Activated naive CD8-positive, alpha-beta T cell (primary cell): ENCODE measurements around the gene NOX3.
"Not testable (repeated sequence)": the region's sequence is repeated elsewhere in the genome, so short reads cannot be mapped to it uniquely, and the experiment has no call there.

Experiments used
- H3K27ac Mint-ChIP-seq: one replicate; pipeline ENCODE4 v1.8.0; 2021; ENCODE audit warnings: mixed read lengths
- H3K27me3 Mint-ChIP-seq: one replicate; pipeline ENCODE4 v1.8.0; 2021; ENCODE audit warnings: mixed read lengths
- H3K36me3 Mint-ChIP-seq: one replicate; pipeline ENCODE4 v1.8.0; 2021; ENCODE audit warnings: mixed read lengths
- H3K4me1 Mint-ChIP-seq: one replicate; pipeline ENCODE4 v1.8.0; 2021; ENCODE audit warnings: low read depth, mixed read lengths
- H3K4me3 Mint-ChIP-seq: one replicate; pipeline ENCODE4 v1.8.0; 2021; ENCODE audit warnings: mild to moderate bottlenecking, mixed read lengths
- H3K9me3 Mint-ChIP-seq: one replicate; pipeline ENCODE4 v1.8.0; 2021; ENCODE audit warnings: low read depth, mixed read lengths

Gene NOX3

DNA sequence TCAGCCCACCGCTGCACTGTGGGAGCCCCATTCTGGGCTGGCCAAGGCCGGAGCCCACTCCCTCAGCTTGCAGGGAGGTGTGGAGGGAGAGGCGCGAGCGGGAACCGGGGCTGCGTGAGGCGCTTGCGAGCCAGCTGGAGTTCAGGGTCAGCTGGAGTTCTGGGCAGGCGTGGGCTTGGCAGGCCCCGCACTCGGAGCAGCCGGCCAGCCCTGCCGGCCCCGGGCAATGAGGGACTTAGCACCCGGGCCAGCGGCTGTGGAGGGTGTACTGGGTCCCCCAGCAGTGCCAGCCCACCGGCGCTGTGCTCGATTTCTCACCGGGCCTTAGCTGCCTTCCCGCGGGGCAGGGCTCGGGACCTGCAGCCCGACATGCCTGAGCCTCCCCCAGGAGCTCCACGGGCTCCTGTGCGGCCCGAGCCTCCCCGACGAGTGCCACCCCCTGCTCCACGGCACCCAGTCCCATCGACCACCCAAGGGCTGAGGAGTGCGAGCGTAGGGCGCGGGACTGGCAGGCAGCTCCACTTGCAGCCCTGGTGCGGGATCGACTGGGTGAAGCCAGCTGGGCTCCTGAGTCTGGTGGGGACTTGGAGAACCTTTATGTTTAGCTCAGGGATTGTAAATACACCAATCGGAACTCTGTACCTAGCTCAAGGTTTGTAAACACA is 92.5 kb downstream of the NOX3 start:
- H3K4me3 Mint-ChIP-seq: not testable (repeated sequence)

DNA sequence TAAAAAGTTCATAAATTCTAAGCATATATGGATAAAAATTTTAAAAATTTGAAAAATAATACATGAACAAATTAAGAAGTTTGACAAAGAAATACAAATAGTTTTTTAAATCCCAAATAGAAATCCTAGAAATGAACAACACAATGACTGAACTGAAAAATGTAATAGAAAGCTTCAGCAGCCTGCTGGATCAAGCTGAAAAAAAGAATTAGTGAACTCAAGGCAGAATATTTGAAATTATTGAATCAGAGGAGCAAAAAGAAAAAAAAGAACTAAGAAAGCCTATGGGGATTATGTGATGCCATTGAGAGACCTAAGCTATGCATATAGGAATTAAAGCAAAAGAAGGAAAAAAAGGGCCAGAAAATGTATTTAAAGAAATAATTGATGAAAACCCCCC is 101.5 kb downstream of the NOX3 start:
- H3K27ac Mint-ChIP-seq: no peak overlapping the region
- H3K4me3 Mint-ChIP-seq: no peak overlapping the region
- H3K27me3 Mint-ChIP-seq: no peaks in the 10 kb centered on the region
- H3K4me1 Mint-ChIP-seq: no peaks in the 10 kb centered on the region
- peaks cover 5% of the 10 kb centered on the region for H3K36me3 Mint-ChIP-seq
- H3K9me3 Mint-ChIP-seq: peaks cover 6% of the 10 kb centered on the region

More for the DNA sequence above, 92.5 kb downstream of the NOX3 start:
- H3K9me3 Mint-ChIP-seq, H3K4me1 Mint-ChIP-seq, H3K27me3 Mint-ChIP-seq, H3K36me3 Mint-ChIP-seq, H3K27ac Mint-ChIP-seq: not testable (repeated sequence)

DNA sequence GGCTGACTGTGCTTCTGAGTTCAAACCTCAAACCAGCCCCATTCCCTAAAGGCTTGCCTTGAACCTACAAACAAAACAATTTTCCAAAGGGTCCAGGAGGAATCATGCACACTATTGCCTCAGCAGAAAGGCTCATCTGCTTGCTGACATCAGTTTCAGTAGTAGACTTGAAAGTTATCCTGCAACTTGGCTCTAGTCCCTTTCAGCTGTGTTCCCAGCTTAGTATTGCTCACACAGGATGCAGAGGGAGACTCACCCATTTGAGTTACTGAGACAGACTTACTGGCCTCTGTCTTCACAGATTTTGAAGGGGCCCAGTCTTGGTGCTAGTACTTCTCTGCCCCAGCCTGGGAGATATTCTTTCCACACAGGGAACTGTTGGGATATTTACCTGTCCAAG is 102.8 kb downstream of the NOX3 start:
- Mint-ChIP-seq H3K27ac (no peak overlapping the region), H3K4me3 (no peak overlapping the region), H3K9me3 (peaks cover 14% of the 10 kb centered on the region), H3K27me3 (no peaks in the 10 kb centered on the region), H3K4me1 (peaks cover 2% of the 10 kb centered on the region), H3K36me3 (peaks cover 8% of the 10 kb centered on the region)

DNA sequence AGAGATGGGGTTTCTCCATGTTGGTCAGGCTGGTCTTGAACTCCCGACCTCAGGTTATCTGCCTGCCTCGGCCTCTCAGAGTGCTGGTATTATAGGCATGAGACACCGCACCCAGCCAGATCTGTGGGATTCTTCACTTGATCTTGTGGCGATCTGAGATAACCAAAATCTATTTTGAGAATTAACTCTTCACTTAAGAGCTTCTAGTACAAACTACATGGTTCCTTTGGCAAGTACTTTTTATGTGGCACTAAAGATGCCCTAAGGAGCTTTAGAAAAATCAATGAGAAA is 103.6 kb downstream of the NOX3 start:
- peaks cover 11% of the 10 kb centered on the region for H3K36me3 Mint-ChIP-seq

DNA sequence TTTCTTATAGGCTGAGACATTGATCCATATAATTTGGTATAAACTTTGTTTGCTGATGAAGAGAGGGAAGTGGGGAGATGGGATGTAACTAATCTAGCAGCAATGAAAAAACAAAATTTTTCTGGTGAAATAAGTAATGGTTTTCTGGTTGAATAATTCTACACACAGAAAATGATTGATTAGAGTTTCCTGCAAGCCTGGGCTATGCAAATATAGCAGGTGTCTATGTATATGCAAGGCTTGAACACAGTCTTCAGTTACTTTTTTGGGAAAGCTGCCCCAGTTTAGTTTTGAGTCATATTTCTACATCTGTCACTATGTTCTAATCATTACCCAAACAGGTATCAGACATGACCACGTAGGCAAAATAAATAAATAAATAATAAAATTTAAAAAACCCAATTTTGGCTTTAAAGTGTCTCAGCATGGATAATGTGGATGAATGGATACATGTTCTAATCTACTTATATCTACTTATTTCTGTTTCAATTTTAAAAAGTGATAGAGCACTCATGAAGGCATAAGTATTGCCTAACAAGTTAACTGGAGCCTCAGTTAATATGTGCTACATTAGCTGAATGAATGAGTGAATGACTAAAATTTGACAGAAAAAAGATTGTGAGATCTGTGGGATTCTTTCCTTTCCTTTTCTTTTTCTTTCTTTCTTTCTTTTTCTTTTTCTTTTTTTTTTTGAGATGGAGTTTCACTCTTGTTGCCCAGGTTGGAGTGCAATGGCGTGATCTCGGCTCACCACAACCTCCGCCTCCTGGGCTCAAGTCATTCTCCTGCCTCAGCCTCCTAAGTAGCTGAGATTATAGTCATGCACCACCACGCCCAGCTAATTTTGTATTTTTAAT is 104.1 kb downstream of the NOX3 start:
- Mint-ChIP-seq H3K27me3 (peaks cover 2% of the 10 kb centered on the region), H3K9me3 (peaks cover 26% of the 10 kb centered on the region), H3K27ac (no peak overlapping the region), H3K36me3 (peaks cover 15% of the 10 kb centered on the region), H3K4me1 (peaks cover 2% of the 10 kb centered on the region), H3K4me3 (no peak overlapping the region)

More for the DNA sequence above, 103.6 kb downstream of the NOX3 start:
- Mint-ChIP-seq H3K4me3 (no peak overlapping the region), H3K27me3 (no peaks in the 10 kb centered on the region), H3K4me1 (peaks cover 2% of the 10 kb centered on the region), H3K9me3 (peaks cover 21% of the 10 kb centered on the region), H3K27ac (no peak overlapping the region)

DNA sequence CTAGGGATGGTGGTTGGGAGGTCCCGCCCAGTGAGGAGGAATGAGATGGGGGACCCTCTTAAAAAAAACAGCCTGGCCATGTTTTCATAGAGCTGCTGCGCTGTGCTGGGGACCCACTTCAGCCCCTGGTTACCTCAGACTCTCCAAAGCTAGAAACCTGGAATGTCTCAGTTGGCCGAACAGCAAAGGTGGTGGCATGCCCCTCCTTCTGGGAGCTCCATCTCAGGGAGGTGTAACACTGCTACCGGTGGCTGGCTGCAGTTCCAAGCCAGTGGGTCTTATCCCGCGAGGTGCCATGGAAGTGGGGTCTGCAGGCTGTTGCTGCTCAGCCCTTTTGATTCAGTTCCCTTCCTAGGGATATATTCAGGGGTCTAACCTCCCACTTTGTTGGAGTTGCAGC is 105.7 kb downstream of the NOX3 start:
- no peak overlapping the region for H3K27ac Mint-ChIP-seq
- no peak overlapping the region for H3K4me3 Mint-ChIP-seq
- H3K36me3 Mint-ChIP-seq: peaks cover 18% of the 10 kb centered on the region
- peaks cover 2% of the 10 kb centered on the region for H3K27me3 Mint-ChIP-seq
- peaks cover 2% of the 10 kb centered on the region for H3K4me1 Mint-ChIP-seq
- peaks cover 26% of the 10 kb centered on the region for H3K9me3 Mint-ChIP-seq

DNA sequence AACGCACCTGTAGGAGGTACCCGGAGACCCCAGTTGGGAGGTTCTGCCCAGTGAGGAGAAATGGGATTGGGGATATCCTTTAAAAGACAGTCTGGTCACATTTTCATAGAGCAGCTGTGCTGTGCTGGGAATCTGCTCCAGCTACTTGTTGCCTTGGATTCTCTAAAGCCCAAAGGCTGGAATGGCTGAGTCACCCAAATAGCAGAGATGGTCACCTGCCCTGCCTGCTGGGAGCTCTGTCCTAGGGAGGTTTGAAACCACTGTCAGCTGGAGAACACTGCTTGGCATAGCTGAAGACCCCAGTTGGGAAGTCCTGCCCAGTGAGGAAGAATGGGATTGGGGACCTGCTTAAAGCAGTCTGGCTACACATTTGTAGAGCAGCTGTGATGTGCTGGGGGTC is 106.5 kb downstream of the NOX3 start:
- Mint-ChIP-seq H3K4me3 (no peak overlapping the region), H3K9me3 (peaks cover 21% of the 10 kb centered on the region), H3K27ac (no peak overlapping the region), H3K27me3 (peaks cover 2% of the 10 kb centered on the region), H3K36me3 (peaks cover 13% of the 10 kb centered on the region), H3K4me1 (peaks cover 2% of the 10 kb centered on the region)

DNA sequence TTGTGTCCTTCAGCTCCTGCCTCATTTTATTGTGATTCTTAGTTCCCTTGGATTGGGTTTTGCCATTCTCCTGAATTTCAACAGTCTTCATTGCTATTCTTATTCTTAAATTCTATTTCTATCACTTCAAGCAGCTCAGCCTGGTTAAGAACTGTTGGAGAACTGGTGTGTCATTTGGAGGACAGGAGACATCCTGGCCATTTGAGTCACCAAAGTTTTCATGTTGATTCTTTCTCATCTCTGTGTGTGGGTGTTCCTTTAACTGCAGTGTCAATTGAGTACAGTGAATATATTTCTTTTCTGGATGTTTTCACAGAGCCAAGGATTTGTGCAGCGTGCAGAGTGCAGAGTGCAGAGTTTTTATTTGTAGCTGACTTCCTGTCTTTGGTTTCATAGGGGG is 107.8 kb downstream of the NOX3 start:
- H3K4me3 Mint-ChIP-seq: no peak overlapping the region
- peaks cover 2% of the 10 kb centered on the region for H3K27me3 Mint-ChIP-seq
- peaks cover 13% of the 10 kb centered on the region for H3K36me3 Mint-ChIP-seq
- peaks cover 20% of the 10 kb centered on the region for H3K9me3 Mint-ChIP-seq
- H3K27ac Mint-ChIP-seq: no peak overlapping the region
- peaks cover 2% of the 10 kb centered on the region for H3K4me1 Mint-ChIP-seq

DNA sequence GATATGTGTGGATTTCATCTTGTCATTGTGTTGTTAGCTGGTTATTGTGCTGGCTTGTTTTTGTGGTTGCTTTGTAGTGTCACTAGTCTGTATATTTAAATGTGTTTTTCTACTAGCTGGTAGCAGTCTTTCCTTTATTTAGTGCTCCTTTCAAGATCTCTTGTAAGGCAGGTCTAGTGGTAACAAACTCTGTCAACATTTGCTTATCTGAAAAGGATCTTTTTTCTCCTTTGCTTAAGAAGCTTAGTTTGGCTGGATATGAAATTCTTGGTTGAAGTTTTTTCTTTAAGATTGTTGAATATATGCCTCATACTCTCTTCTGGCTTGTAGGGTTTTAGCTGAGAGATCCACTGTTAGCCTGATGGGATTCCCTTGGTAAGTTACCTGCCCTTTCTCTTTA is 108.7 kb downstream of the NOX3 start:
- H3K4me3 Mint-ChIP-seq: no peak overlapping the region
- H3K4me1 Mint-ChIP-seq: peaks cover 2% of the 10 kb centered on the region
- peaks cover 2% of the 10 kb centered on the region for H3K27me3 Mint-ChIP-seq
- H3K36me3 Mint-ChIP-seq: peaks cover 13% of the 10 kb centered on the region
- no peak overlapping the region for H3K27ac Mint-ChIP-seq
- H3K9me3 Mint-ChIP-seq: peaks cover 20% of the 10 kb centered on the region
